HFFc6 (cell line): Measurements from ENCODE around the gene TRAF1. TPM values are rescaled to one million over a fixed set of nuclear protein-coding genes. Genes with fewer than 3 reads are reported as not detected.

Source experiments
- DNase-seq: peaks from one replicate; pipeline ENCODE4 v3.0.0-alpha.2; 2018
- H3K27ac Mint-ChIP-seq: 2 replicates; pipeline ENCODE4 v1.8.0; 2020; ENCODE audit warnings: mild to moderate bottlenecking, mixed read lengths
- H3K27me3 Mint-ChIP-seq: 2 replicates; pipeline ENCODE4 v1.8.0; 2021; ENCODE audit warnings: mild to moderate bottlenecking, moderate library complexity, mixed read lengths; ENCODE audit not compliant: insufficient read depth
- H3K36me3 Mint-ChIP-seq: 2 replicates; pipeline ENCODE4 v1.8.0; 2021; ENCODE audit warnings: low read depth, mixed read lengths
- H3K4me1 Mint-ChIP-seq: 2 replicates; pipeline ENCODE4 v1.8.0; 2020; ENCODE audit warnings: low read depth, mixed read lengths
- H3K4me3 Mint-ChIP-seq: 2 replicates; pipeline ENCODE4 v1.8.0; 2020; ENCODE audit warnings: mild to moderate bottlenecking, moderate library complexity, mixed read lengths
- H3K9me3 Mint-ChIP-seq: 2 replicates; pipeline ENCODE4 v1.8.0; 2020; ENCODE audit warnings: mild to moderate bottlenecking, mixed read lengths
- total RNA-seq, 6 experiments: library from RNA; stranded (reverse); fragmentation: NEBNext Ultra II Directional; extraction: Animal tissue kit (Norgen Biotek cat#: 25700); gene quantifications; 2 replicates in 1 of 6; 3 replicates in 5 of 6; pipeline ENCODE4 v1.2.3, GENCODE V29; 2021
- TF ChIP-seq, protein P1 (sequence below): fragments of 200-600 bp; sonication (generic); IDR thresholded peaks from 2 replicates; pipeline ENCODE4 v1.5.0; 2021; ENCODE audit warnings: antibody characterized with exemption, mild to moderate bottlenecking

Gene TRAF1
- total RNA-seq, 6 experiments from 2014 or later = 0.54 to 1.0 (median 0.87) TPM

DNA sequence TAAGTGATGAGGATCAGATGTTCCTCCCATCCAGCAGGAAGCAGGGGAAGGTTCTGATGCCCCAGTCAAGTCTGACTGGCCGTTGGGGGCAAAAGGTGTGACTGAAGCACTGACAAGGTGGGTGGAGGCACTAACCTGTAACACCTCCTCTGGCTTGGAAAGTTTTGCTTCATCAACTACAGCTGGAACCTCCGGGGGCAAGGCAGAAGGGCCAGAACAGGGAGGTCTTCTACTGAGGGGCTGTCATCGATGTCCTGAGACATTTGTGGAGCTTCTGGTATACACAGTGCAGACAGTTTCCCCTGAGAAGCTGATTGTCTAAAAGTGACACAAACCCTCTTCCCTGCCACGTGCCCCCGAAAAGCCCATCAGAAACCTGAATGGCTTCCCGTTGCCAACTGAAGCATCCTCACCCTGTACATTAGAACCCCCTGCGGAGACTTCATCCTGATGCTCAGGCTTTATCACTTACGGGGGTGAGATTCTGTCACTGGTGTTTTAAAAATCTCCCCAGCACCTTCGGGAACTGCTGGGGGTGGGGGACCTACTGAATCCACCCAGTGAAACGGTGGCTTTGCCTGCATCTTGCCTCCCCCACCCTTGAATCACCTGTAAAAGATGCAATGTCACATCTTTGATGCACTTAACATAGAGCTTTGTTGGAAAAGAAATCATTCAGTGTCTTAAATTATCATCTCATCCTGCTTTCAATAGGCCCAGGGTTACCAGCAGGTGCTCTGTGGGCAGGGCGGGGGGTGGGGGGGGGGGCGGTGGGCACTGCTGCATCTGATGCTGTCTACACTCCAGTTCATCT is 24.6 kb downstream of the TRAF1 start:
- Mint-ChIP-seq H3K27me3 (peaks cover 20% of the 10 kb centered on the region), H3K27ac (no peak overlapping the region), H3K4me3 (no peak overlapping the region), H3K36me3 (no peaks in the 10 kb centered on the region), H3K4me1 (no peaks in the 10 kb centered on the region), H3K9me3 (no peaks in the 10 kb centered on the region)
- no peak for DNase-seq
- TF ChIP-seq, protein P1, sequence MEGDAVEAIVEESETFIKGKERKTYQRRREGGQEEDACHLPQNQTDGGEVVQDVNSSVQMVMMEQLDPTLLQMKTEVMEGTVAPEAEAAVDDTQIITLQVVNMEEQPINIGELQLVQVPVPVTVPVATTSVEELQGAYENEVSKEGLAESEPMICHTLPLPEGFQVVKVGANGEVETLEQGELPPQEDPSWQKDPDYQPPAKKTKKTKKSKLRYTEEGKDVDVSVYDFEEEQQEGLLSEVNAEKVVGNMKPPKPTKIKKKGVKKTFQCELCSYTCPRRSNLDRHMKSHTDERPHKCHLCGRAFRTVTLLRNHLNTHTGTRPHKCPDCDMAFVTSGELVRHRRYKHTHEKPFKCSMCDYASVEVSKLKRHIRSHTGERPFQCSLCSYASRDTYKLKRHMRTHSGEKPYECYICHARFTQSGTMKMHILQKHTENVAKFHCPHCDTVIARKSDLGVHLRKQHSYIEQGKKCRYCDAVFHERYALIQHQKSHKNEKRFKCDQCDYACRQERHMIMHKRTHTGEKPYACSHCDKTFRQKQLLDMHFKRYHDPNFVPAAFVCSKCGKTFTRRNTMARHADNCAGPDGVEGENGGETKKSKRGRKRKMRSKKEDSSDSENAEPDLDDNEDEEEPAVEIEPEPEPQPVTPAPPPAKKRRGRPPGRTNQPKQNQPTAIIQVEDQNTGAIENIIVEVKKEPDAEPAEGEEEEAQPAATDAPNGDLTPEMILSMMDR = no peak

DNA sequence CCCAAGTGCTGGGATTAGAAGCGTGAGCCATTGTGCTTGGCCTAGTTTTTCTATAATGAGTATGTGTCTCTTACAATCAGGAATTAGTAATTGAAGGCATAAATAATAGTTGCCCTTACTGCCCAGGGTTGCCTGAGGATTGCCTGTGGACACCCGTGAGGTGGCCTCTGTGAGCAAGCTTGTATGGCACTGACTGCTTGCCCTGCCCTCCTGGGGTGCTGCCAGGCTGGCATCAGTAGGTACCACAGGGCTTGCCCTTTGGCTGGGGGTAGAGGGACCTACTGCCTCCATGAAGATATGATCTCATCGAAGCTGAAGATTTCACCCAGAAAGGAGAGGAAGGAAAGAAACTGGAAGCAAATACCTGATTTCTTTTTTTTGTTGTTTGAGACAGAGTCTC is 25.8 kb downstream of the TRAF1 start:
- Mint-ChIP-seq H3K27ac (no peak overlapping the region), H3K27me3 (peaks cover 22% of the 10 kb centered on the region), H3K9me3 (no peaks in the 10 kb centered on the region), H3K4me3 (no peak overlapping the region), H3K36me3 (no peaks in the 10 kb centered on the region), H3K4me1 (no peaks in the 10 kb centered on the region)
- TF ChIP-seq, protein P1 = no peak
- DNase-seq = no peak

DNA sequence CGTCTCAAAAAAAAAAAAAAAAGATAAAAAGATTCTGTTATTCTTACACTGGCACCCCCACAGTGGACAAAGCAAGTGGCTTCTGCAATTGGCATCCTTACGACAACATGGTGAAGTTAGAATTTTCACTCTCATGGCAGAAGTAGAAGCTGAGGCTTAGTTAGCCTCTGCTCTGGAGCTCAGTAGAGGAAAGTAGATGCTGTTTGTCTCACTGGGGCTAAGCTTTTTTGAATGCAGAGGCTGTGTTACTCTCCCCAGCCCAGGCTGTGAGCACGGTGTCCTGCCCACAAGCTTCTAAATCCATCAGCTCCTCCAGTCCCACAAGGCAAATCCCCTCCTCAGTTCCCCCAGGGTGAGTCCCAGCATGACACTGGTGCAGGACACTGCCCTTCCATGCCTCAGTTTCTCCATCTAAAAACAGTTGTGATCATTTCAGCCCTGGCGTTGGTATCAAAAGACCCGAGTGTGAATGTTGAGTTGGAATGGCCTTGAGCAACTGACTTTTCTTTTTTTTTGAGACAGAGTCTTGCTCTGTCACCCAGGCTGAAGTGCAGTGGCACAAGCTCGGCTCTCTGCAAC is 27.0 kb downstream of the TRAF1 start:
- Mint-ChIP-seq H3K9me3 (no peaks in the 10 kb centered on the region), H3K4me3 (no peak overlapping the region), H3K4me1 (no peaks in the 10 kb centered on the region), H3K27me3 (peaks cover 34% of the 10 kb centered on the region), H3K27ac (no peak overlapping the region), H3K36me3 (no peaks in the 10 kb centered on the region)
- TF ChIP-seq, protein P1 = no peak
- DNase-seq = no peak

DNA sequence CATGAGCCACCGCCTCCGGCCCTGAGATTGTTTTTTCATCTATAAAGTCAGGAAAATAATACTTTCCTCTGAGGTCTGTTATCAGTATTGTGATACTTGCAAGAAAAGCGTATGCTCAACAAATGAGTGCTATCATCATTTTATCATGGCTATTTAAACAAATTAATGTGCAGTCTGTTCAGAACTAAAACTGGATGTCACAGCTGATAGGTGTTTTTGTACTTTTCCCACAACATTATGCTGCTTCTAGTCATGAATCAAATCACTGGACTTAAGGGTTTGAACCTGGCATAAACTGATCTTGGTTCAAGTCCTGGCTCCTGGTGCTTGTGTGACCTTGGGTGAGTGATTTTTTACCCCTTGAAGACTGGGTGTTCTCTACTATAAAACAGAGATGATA is 28.2 kb downstream of the TRAF1 start:
- Mint-ChIP-seq H3K36me3 (no peaks in the 10 kb centered on the region), H3K27ac (no peak overlapping the region), H3K4me3 (no peak overlapping the region), H3K9me3 (no peaks in the 10 kb centered on the region), H3K27me3 (peaks cover 37% of the 10 kb centered on the region), H3K4me1 (peaks cover 3% of the 10 kb centered on the region)
- no peak for DNase-seq
- TF ChIP-seq, protein P1 = no peak

DNA sequence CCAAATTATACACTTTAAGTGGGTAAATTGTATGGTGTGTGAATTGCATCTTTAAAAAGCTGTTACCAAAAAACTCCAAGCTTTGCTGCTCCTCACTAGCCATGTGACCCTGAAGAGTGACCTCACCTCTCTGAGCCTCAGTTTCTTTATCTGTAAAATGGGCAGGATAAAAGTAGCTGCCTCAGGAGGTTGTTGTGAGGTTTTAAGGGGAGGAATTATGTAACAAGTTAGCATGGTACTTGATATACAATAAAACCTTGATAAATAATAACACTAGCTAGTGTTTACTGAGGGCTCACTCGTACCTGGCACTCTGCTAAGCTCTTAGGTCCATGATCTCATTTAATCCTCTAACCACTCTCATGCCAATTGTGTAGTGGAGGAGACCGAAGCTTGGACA is 30.6 kb downstream of the TRAF1 start:
- no peak overlapping the region for H3K4me3 Mint-ChIP-seq
- no peaks in the 10 kb centered on the region for H3K9me3 Mint-ChIP-seq
- peaks cover 17% of the 10 kb centered on the region for H3K4me1 Mint-ChIP-seq
- TF ChIP-seq, protein P1 = no peak
- no peak overlapping the region for H3K27ac Mint-ChIP-seq
- H3K36me3 Mint-ChIP-seq = no peaks in the 10 kb centered on the region
- peaks cover 39% of the 10 kb centered on the region for H3K27me3 Mint-ChIP-seq
- DNase-seq = no peak
